ENCODE measurements around the gene LEKR1. TPM values are rescaled to one million over a fixed set of nuclear protein-coding genes. Genes with fewer than 3 reads are reported as not detected.

The LEKR1 gene
- total RNA-seq, 1 experiment from 2014 or later = 0.16 TPM

- DNase-seq (ENCODE audit: low read depth in 1 of 2, low spot score in 2 of 2) = no peak
These were observed 201.9 kb downstream of the LEKR1 start for GRCh38 chr3:157027861-157028745.

GRCh38 chr3:157029365-157029790 lies 203.2 kb downstream of the LEKR1 start:
- no peaks in the 10 kb centered on the region for H3K27me3 ChIP-seq (replicated peaks)
- no peaks in the 10 kb centered on the region for H3K9me3 ChIP-seq (replicated peaks)
- no peaks in the 10 kb centered on the region for H3K4me1 ChIP-seq (replicated peaks)
- H3K4me3 ChIP-seq = no peak overlapping the region
- DNase-seq (ENCODE audit: low read depth in 1 of 2, low spot score in 2 of 2) = no peak
- H3K27ac ChIP-seq = no peak overlapping the region
- no peaks in the 10 kb centered on the region for H3K36me3 ChIP-seq

More at GRCh38 chr3:157027861-157028745, 201.9 kb downstream of the LEKR1 start:
- Histone ChIP-seq H3K27me3 (replicated peaks) (no peaks in the 10 kb centered on the region), H3K9me3 (replicated peaks) (no peaks in the 10 kb centered on the region), H3K4me1 (replicated peaks) (no peaks in the 10 kb centered on the region), H3K36me3 (no peaks in the 10 kb centered on the region), H3K4me3 (no peak overlapping the region), H3K27ac (no peak overlapping the region)

- H3K36me3 ChIP-seq = no peaks in the 10 kb centered on the region
- H3K9me3 ChIP-seq (replicated peaks) = no peaks in the 10 kb centered on the region
- no peaks in the 10 kb centered on the region for H3K4me1 ChIP-seq (replicated peaks)
- H3K27ac ChIP-seq = no peak overlapping the region
- H3K4me3 ChIP-seq = no peak overlapping the region
- DNase-seq (ENCODE audit: low read depth in 1 of 2, low spot score in 2 of 2) = no peak
- no peaks in the 10 kb centered on the region for H3K27me3 ChIP-seq (replicated peaks)
These were observed 204.6 kb downstream of the LEKR1 start for GRCh38 chr3:157030712-157031111.

GRCh38 chr3:157033001-157033400 lies 206.8 kb downstream of the LEKR1 start:
- Histone ChIP-seq H3K4me3 (no peak overlapping the region), H3K4me1 (replicated peaks) (no peaks in the 10 kb centered on the region), H3K27me3 (replicated peaks) (no peaks in the 10 kb centered on the region; the same call in 1 of the 2 replicates), H3K27ac (no peak overlapping the region), H3K36me3 (no peaks in the 10 kb centered on the region), H3K9me3 (replicated peaks) (no peaks in the 10 kb centered on the region)
- no peak for DNase-seq (ENCODE audit: low read depth in 1 of 2, low spot score in 2 of 2)

- Histone ChIP-seq H3K9me3 (replicated peaks) (no peaks in the 10 kb centered on the region), H3K27me3 (replicated peaks) (peaks cover 2% of the 10 kb centered on the region; the same call in 1 of the 2 replicates), H3K4me1 (replicated peaks) (no peaks in the 10 kb centered on the region), H3K36me3 (no peaks in the 10 kb centered on the region), H3K27ac (no peak overlapping the region), H3K4me3 (no peak overlapping the region)
- no peak for DNase-seq (ENCODE audit: low read depth in 1 of 2, low spot score in 2 of 2)
These were observed 214.3 kb downstream of the LEKR1 start for GRCh38 chr3:157040456-157040855.

GRCh38 chr3:157042226-157042625 lies 216.1 kb downstream of the LEKR1 start:
- no peaks in the 10 kb centered on the region for H3K4me1 ChIP-seq (replicated peaks)
- H3K27ac ChIP-seq = no peak overlapping the region
- no peak overlapping the region for H3K4me3 ChIP-seq
- DNase-seq (ENCODE audit: low read depth in 1 of 2, low spot score in 2 of 2) = no peak
- no peaks in the 10 kb centered on the region for H3K9me3 ChIP-seq (replicated peaks)
- peaks cover 2% of the 10 kb centered on the region; the same call in 1 of the 2 replicates for H3K27me3 ChIP-seq (replicated peaks)
- H3K36me3 ChIP-seq = no peaks in the 10 kb centered on the region

- no peaks in the 10 kb centered on the region for H3K4me1 ChIP-seq (replicated peaks)
- H3K9me3 ChIP-seq (replicated peaks) = no peaks in the 10 kb centered on the region
- H3K4me3 ChIP-seq = no peak overlapping the region
- no peaks in the 10 kb centered on the region for H3K36me3 ChIP-seq
- DNase-seq (ENCODE audit: low read depth in 1 of 2, low spot score in 2 of 2) = no peak
- H3K27me3 ChIP-seq (replicated peaks) = 0 out of 2 replicates have a peak, but pooled peaks cover 2% of the 10 kb centered on the region
- no peak overlapping the region for H3K27ac ChIP-seq
These were observed 217.6 kb downstream of the LEKR1 start for GRCh38 chr3:157043771-157044170.

- Histone ChIP-seq H3K4me1 (replicated peaks) (no peaks in the 10 kb centered on the region), H3K9me3 (replicated peaks) (no peaks in the 10 kb centered on the region), H3K27ac (no peak overlapping the region), H3K36me3 (no peaks in the 10 kb centered on the region), H3K4me3 (no peak overlapping the region), H3K27me3 (replicated peaks) (0 out of 2 replicates have a peak, but pooled peaks cover 2% of the 10 kb centered on the region)
- no peak for DNase-seq (ENCODE audit: low read depth in 1 of 2, low spot score in 2 of 2)
These were observed 219.2 kb downstream of the LEKR1 start for GRCh38 chr3:157045238-157045850.

GRCh38 chr3:157046520-157046919 lies 220.4 kb downstream of the LEKR1 start:
- H3K36me3 ChIP-seq = no peaks in the 10 kb centered on the region
- H3K9me3 ChIP-seq (replicated peaks) = no peaks in the 10 kb centered on the region
- H3K4me3 ChIP-seq = no peak overlapping the region
- DNase-seq (ENCODE audit: low read depth in 1 of 2, low spot score in 2 of 2) = no peak
- 0 out of 2 replicates have a peak, but pooled peaks cover 2% of the 10 kb centered on the region for H3K27me3 ChIP-seq (replicated peaks)
- no peak overlapping the region for H3K27ac ChIP-seq
- H3K4me1 ChIP-seq (replicated peaks) = no peaks in the 10 kb centered on the region

- Histone ChIP-seq H3K27ac (no peak overlapping the region), H3K36me3 (no peaks in the 10 kb centered on the region), H3K4me3 (no peak overlapping the region), H3K9me3 (replicated peaks) (no peaks in the 10 kb centered on the region), H3K4me1 (replicated peaks) (no peaks in the 10 kb centered on the region), H3K27me3 (replicated peaks) (no peaks in the 10 kb centered on the region)
- no peak for DNase-seq (ENCODE audit: low read depth in 1 of 2, low spot score in 2 of 2)
These were observed 224.9 kb downstream of the LEKR1 start for GRCh38 chr3:157051055-157051454.

GRCh38 chr3:157051591-157051990 lies 225.4 kb downstream of the LEKR1 start:
- Histone ChIP-seq H3K36me3 (no peaks in the 10 kb centered on the region), H3K4me3 (no peak overlapping the region), H3K27me3 (replicated peaks) (no peaks in the 10 kb centered on the region)

GRCh38 chr3:157056035-157056434 lies 229.9 kb downstream of the LEKR1 start:
- Histone ChIP-seq H3K4me3 (no peak overlapping the region), H3K4me1 (replicated peaks) (no peaks in the 10 kb centered on the region), H3K36me3 (no peaks in the 10 kb centered on the region), H3K27ac (no peak overlapping the region), H3K27me3 (replicated peaks) (no peaks in the 10 kb centered on the region), H3K9me3 (replicated peaks) (no peaks in the 10 kb centered on the region)
- no peak for DNase-seq (ENCODE audit: low read depth in 1 of 2, low spot score in 2 of 2)

More at GRCh38 chr3:157051591-157051990, 225.4 kb downstream of the LEKR1 start:
- H3K27ac ChIP-seq = no peak overlapping the region
- no peaks in the 10 kb centered on the region for H3K4me1 ChIP-seq (replicated peaks)
- DNase-seq (ENCODE audit: low read depth in 1 of 2, low spot score in 2 of 2) = no peak
- H3K9me3 ChIP-seq (replicated peaks) = no peaks in the 10 kb centered on the region

GRCh38 chr3:157058392-157059071 lies 232.4 kb downstream of the LEKR1 start:
- H3K27ac ChIP-seq = no peak overlapping the region
- no peaks in the 10 kb centered on the region for H3K9me3 ChIP-seq (replicated peaks)
- H3K4me1 ChIP-seq (replicated peaks) = no peaks in the 10 kb centered on the region

GRCh38 chr3:157059181-157059580 lies 233.0 kb downstream of the LEKR1 start:
- Histone ChIP-seq H3K4me1 (replicated peaks) (no peaks in the 10 kb centered on the region), H3K27me3 (replicated peaks) (no peaks in the 10 kb centered on the region), H3K36me3 (no peaks in the 10 kb centered on the region), H3K27ac (no peak overlapping the region), H3K9me3 (replicated peaks) (no peaks in the 10 kb centered on the region), H3K4me3 (no peak overlapping the region)
- DNase-seq (ENCODE audit: low read depth in 1 of 2, low spot score in 2 of 2) = no peak

More at GRCh38 chr3:157058392-157059071, 232.4 kb downstream of the LEKR1 start:
- DNase-seq (ENCODE audit: low read depth in 1 of 2, low spot score in 2 of 2) = no peak
- Histone ChIP-seq H3K4me3 (no peak overlapping the region), H3K27me3 (replicated peaks) (no peaks in the 10 kb centered on the region), H3K36me3 (no peaks in the 10 kb centered on the region)

Measured in SJSA1 (cell line).